Neural crest cell (in vitro differentiated cells): ENCODE data around the gene ACRBP. TPM values are rescaled to one million over a fixed set of nuclear protein-coding genes. Genes with fewer than 3 reads are reported as not detected.
"Not testable (repeated sequence)": the region's sequence is repeated elsewhere in the genome, so short reads cannot be mapped to it uniquely, and the experiment has no call there.

ENCODE experiments used
- DNase-seq: peaks from one replicate; pipeline ENCODE4 v3.0.0; 2021; ENCODE audit warnings: low read depth, mixed read lengths, low spot score
- H3K27ac Mint-ChIP-seq: one replicate; pipeline ENCODE4 v1.8.0; 2021; ENCODE audit warnings: mild to moderate bottlenecking, mixed read lengths; ENCODE audit not compliant: unreplicated experiment
- H3K27me3 Mint-ChIP-seq: 2 replicates; pipeline ENCODE4 v1.8.0; 2021; ENCODE audit warnings: low read depth, mild to moderate bottlenecking, mixed read lengths
- H3K36me3 Mint-ChIP-seq: 2 replicates; pipeline ENCODE4 v1.8.0; 2021; ENCODE audit warnings: low read depth, mild to moderate bottlenecking, mixed read lengths
- H3K4me1 Mint-ChIP-seq: 2 replicates; pipeline ENCODE4 v1.8.0; 2021; ENCODE audit warnings: mixed read lengths
- H3K4me3 Mint-ChIP-seq: one replicate; pipeline ENCODE4 v1.8.0; 2021; ENCODE audit warnings: mild to moderate bottlenecking, mixed read lengths
- H3K9me3 Mint-ChIP-seq: 2 replicates; pipeline ENCODE4 v1.8.0; 2021; ENCODE audit warnings: mixed read lengths
- CTCF ChIP-seq: fragments of 200-600 bp; sonication (generic); conservative IDR thresholded peaks from 2 replicates; pipeline ENCODE4 v1.5.0; 2021; ENCODE audit warnings: antibody characterized with exemption, mild to moderate bottlenecking
- total RNA-seq: library from RNA; stranded (reverse); gene quantifications from 2 replicates; pipeline ENCODE4 v1.2.1, GENCODE V29; 2021

Gene ACRBP
- total RNA-seq, 1 donor from 2014 or later: 1.9 TPM

GRCh38 chr12:6604259-6605029, 42.8 kb downstream of the ACRBP start:
- Mint-ChIP-seq H3K4me3 (peak overlapping the region; percentile 95), H3K27me3 (no peaks in the 10 kb centered on the region), H3K9me3 (no peaks in the 10 kb centered on the region), H3K27ac (no peak overlapping the region), H3K4me1 (peaks cover 39% of the 10 kb centered on the region), H3K36me3 (peaks cover 33% of the 10 kb centered on the region)
- no peak for DNase-seq
- no peak for TF ChIP-seq CTCF

DNA sequence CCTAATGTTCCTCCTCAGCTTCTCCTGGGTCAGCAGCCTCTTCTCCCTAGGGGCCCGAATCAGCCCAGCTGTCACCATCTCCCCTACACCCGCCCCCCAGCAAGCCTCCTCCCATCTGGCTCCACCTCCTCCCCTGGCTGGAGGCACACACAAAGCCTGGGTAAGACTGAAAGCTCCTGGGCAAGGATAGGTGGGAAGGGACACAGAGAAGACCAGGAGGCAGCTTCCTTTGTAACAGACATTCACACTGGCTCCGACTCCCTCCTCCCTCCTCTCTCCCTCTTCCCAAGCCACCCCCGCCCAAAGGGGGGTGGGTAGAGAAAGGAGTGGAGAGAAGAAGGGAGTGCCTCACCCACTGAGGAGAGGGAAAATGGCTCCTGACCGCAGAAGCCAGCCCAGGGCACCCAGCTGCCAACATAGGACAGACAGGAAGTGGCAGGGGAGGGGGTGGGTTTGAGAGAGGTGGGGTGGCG, 44.1 kb downstream of the ACRBP start:
- DNase-seq: no peak
- peak overlapping the region; percentile 95 for H3K4me3 Mint-ChIP-seq

DNA sequence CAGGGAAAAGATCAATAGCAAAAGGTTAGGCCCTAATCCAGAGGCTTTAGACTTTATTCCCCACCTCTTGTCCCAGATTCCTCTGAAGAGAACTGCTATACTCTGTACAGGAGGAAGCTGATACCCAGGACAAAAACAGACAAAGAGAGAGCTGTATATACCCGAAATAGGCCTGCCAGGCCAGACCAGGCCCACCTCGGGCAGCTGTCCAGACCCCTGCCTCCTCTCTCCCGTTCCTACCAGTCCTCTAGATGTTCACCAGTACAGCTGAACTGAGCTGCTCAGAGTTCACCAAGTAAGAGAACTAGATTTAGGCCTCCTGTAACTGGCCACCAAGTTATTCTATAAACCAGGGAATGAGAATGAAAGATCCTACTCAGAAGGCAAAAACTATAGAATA, 44.7 kb downstream of the ACRBP start:
- peaks cover 39% of the 10 kb centered on the region for H3K4me1 Mint-ChIP-seq
- H3K27ac Mint-ChIP-seq: no peak overlapping the region
- no peaks in the 10 kb centered on the region for H3K27me3 Mint-ChIP-seq
- no peak for DNase-seq
- H3K9me3 Mint-ChIP-seq: no peaks in the 10 kb centered on the region
- H3K36me3 Mint-ChIP-seq: peaks cover 40% of the 10 kb centered on the region
- peak overlapping the region; percentile 95 for H3K4me3 Mint-ChIP-seq
- no peak for TF ChIP-seq CTCF

More for the DNA sequence above, 44.1 kb downstream of the ACRBP start:
- TF ChIP-seq CTCF: no peak
- H3K36me3 Mint-ChIP-seq: peaks cover 35% of the 10 kb centered on the region
- H3K27me3 Mint-ChIP-seq: no peaks in the 10 kb centered on the region
- no peaks in the 10 kb centered on the region for H3K9me3 Mint-ChIP-seq
- H3K27ac Mint-ChIP-seq: no peak overlapping the region
- peaks cover 39% of the 10 kb centered on the region for H3K4me1 Mint-ChIP-seq

- not testable (repeated sequence) for H3K27ac Mint-ChIP-seq, H3K9me3 Mint-ChIP-seq, H3K27me3 Mint-ChIP-seq, H3K4me3 Mint-ChIP-seq, H3K4me1 Mint-ChIP-seq, DNase-seq
- H3K36me3 Mint-ChIP-seq: peaks cover 51% of the 10 kb centered on the region
Observed at GRCh38 chr12:6595673-6596072, 51.6 kb downstream of the ACRBP start.

GRCh38 chr12:6592087-6592486, 55.1 kb downstream of the ACRBP start:
- H3K27me3 Mint-ChIP-seq: no peaks in the 10 kb centered on the region
- DNase-seq: no peak
- H3K4me1 Mint-ChIP-seq: no peaks in the 10 kb centered on the region
- no peak overlapping the region for H3K4me3 Mint-ChIP-seq
- no peak for TF ChIP-seq CTCF
- no peak overlapping the region for H3K27ac Mint-ChIP-seq
- H3K9me3 Mint-ChIP-seq: no peaks in the 10 kb centered on the region
- peaks cover 47% of the 10 kb centered on the region for H3K36me3 Mint-ChIP-seq

Other genes with a start within 250 kb of the ACRBP start
- gene CD27, start 202.5 kb downstream of the ACRBP start, total RNA-seq: not detected in 2 replicates
- gene TAPBPL, start 195.4 kb downstream of the ACRBP start, total RNA-seq: 0.73 and 1.2 TPM in 2 replicates
- gene VAMP1, start 176.8 kb downstream of the ACRBP start, total RNA-seq: 8.7 and 9.8 TPM in 2 replicates
- 262 and 272 TPM in 2 replicates for gene MRPL51, start 154.2 kb downstream of the ACRBP start, total RNA-seq
- gene NCAPD2, start 153.3 kb downstream of the ACRBP start, total RNA-seq: 133 TPM in 2 replicates
- 3,867 and 3,984 TPM in 2 replicates for gene GAPDH, start 112.9 kb downstream of the ACRBP start, total RNA-seq
- gene IFFO1, start 91.4 kb downstream of the ACRBP start, total RNA-seq: 27.2 and 28.9 TPM in 2 replicates
- 73.3 and 75.1 TPM in 2 replicates for gene NOP2, start 79.1 kb downstream of the ACRBP start, total RNA-seq
- gene CHD4, start 40.1 kb downstream of the ACRBP start, total RNA-seq: 476 and 492 TPM in 2 replicates
- gene LPAR5, start 11.5 kb downstream of the ACRBP start, total RNA-seq: not detected in 2 replicates
- gene ING4, start 15.7 kb upstream of the ACRBP start, total RNA-seq: 37.9 TPM in 2 replicates
- 93.2 and 94.3 TPM in 2 replicates for gene ZNF384, start 41.9 kb upstream of the ACRBP start, total RNA-seq
- 8.6 and 8.7 TPM in 2 replicates for gene PIANP, start 53.4 kb upstream of the ACRBP start, total RNA-seq
- gene COPS7A, start 76.6 kb upstream of the ACRBP start, total RNA-seq: 37.5 and 37.7 TPM in 2 replicates
- gene MLF2, start 105.7 kb upstream of the ACRBP start, total RNA-seq: 203 and 217 TPM in 2 replicates
- gene PTMS, start 118.9 kb upstream of the ACRBP start, total RNA-seq: 629 and 669 TPM in 2 replicates
- 4.7 and 4.9 TPM in 2 replicates for gene LAG3, start 125.1 kb upstream of the ACRBP start, total RNA-seq
- gene CD4, start 142.1 kb upstream of the ACRBP start, total RNA-seq: 3.8 and 4.1 TPM in 2 replicates
- gene GPR162, start 174.4 kb upstream of the ACRBP start, total RNA-seq: 16.4 and 17.4 TPM in 2 replicates
- 47.4 and 52.7 TPM in 2 replicates for gene P3H3, start 181.0 kb upstream of the ACRBP start, total RNA-seq
- gene GNB3, start 193.5 kb upstream of the ACRBP start, total RNA-seq: 21.2 and 22.2 TPM in 2 replicates
- 67.9 and 71.7 TPM in 2 replicates for gene CDCA3, start 203.9 kb upstream of the ACRBP start, total RNA-seq
- gene USP5, start 204.7 kb upstream of the ACRBP start, total RNA-seq: 172 and 173 TPM in 2 replicates
- 685 and 713 TPM in 2 replicates for gene TPI1, start 220.1 kb upstream of the ACRBP start, total RNA-seq
- 6.2 and 7.0 TPM in 2 replicates for gene SPSB2, start 225.9 kb upstream of the ACRBP start, total RNA-seq